GM21390 (cell line): ENCODE measurements around the gene MSI2.

Experiments
- ATAC-seq: cut with Tn5 transposase; IDR thresholded peaks from one replicate; pipeline ENCODE4 v1.9.1; 2021; ENCODE audit not compliant: unreplicated experiment

MSI2 gene

DNA sequence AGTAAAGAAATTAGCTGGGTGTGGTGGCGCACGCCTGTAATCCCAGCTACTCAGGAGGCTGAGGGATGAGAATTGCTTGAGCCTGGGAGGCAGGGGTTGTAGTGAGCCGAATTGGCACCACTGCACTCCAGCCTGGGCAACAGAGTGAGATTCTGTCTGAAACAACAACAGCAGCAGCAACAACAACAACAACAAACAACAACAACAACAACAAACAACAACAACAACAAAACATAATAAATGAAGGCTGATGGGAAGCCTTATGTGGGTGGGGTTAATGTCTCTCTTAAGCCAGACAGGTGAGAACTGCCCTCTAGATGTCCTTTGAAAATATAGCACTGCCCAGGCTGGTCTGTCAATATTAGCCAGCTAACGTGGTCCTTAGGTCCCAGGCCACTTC is 107.3 kb downstream of the MSI2 start:
- no peak for ATAC-seq

- ATAC-seq = no peak
Measured at GRCh38 chr17:57363998-57364643, 107.8 kb downstream of the MSI2 start.

- ATAC-seq = no peak
Measured at GRCh38 chr17:57365420-57365819, 109.1 kb downstream of the MSI2 start.

- ATAC-seq = no peak
Measured at GRCh38 chr17:57366177-57366557, 109.8 kb downstream of the MSI2 start.

GRCh38 chr17:57366558-57367351 is 110.4 kb downstream of the MSI2 start:
- no peak for ATAC-seq

DNA sequence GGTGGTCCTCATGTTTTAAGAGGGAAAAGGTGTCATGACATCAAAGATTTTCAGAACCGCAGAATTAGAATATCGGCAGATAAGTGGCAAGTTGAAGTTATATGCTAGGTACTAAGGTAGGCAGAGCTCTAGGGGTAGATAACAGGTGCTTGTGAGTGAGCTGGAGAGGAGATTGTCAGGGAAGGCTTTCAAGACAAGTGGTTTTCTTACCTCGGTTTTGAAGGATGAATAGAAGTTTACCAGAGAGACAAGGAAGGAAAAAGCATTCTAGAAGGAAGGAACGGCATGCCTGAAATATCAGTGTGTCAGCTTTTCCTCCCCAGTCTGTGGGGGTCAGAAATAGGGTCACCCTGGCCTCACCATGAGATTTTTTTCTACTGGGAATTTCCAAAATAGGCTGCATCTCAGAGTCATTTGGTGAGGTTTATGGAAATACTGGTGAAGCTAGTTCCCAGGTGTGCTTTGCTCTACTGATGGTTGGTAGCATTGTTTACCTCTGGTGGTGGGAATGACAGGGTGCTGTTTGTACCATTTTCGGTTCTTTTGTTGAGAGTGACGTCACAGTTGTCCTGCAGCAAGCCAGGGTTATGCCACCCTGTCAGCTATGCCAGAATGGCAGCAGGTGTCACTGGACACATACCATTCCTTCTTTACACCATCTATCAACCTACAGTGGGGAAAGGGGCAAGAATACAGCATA is 112.5 kb downstream of the MSI2 start:
- peak; percentile 44 for ATAC-seq

- no peak for ATAC-seq
Measured at GRCh38 chr17:57369509-57369945, 113.2 kb downstream of the MSI2 start.

GRCh38 chr17:57370037-57370581 is 113.8 kb downstream of the MSI2 start:
- no peak for ATAC-seq

- no peak for ATAC-seq
Measured at GRCh38 chr17:57370619-57371018, 114.3 kb downstream of the MSI2 start.

GRCh38 chr17:57372156-57372555 is 115.8 kb downstream of the MSI2 start:
- ATAC-seq = no peak

GRCh38 chr17:57373048-57373447 is 116.7 kb downstream of the MSI2 start:
- no peak for ATAC-seq

- ATAC-seq = no peak
Measured at GRCh38 chr17:57373756-57374155, 117.4 kb downstream of the MSI2 start.

- ATAC-seq = no peak
Measured at GRCh38 chr17:57375040-57375769, 118.9 kb downstream of the MSI2 start.

GRCh38 chr17:57375770-57376225 is 119.5 kb downstream of the MSI2 start:
- no peak for ATAC-seq

- ATAC-seq = no peak
Measured at GRCh38 chr17:57377094-57377493, 120.8 kb downstream of the MSI2 start.

DNA sequence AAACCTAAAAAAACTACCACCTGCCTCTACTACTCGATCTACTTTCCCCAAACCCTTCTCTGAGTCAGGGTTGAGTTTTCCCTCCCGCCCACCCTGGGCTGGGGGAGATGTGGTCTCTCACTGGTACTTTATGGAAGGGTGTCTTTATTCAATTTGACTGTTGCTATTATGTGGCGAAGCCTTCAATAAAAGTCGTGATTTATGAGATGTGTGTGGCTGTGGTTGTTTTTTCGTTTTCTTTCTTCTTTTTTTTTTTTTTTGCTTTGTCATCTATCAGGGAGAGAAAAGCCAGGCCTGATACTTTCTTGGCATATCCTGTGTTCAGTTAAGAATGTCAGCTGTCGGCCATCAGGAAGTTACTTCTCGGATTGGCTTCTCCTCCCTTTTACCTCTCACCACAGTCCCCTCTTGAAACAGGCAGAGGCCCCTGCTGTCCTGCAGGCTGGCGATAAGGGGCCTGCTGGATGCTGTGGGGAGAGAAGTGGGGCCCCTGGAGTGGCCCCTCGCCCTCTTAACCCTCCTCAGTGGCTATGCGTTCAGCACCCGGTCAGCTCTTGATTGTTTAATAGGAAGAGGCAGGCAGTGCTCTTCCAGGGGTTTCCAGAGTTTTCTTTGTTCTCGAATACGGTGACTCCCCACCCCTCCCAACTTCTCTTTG is 123.0 kb downstream of the MSI2 start:
- ATAC-seq = no peak

- no peak for ATAC-seq
Measured at GRCh38 chr17:57379895-57380434, 123.6 kb downstream of the MSI2 start.

DNA sequence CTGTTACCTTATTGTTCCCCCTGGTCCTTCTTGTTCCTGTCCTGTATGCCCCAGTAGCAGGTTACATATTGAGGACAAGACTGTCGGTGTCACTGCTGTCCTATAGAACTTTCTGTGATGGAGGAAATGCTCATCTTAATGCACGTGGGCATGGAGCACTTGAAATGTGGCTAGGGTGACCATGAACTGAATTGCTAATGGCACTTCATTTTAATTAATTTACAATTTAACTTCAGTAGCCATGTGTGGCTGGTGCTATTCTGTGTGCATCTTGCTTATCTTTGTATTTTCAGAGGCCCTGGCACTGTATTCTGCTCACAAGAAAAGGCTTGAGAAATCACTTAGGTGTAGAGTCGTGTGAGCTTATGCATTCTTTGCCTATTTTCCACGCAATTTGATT is 125.2 kb downstream of the MSI2 start:
- no peak for ATAC-seq

DNA sequence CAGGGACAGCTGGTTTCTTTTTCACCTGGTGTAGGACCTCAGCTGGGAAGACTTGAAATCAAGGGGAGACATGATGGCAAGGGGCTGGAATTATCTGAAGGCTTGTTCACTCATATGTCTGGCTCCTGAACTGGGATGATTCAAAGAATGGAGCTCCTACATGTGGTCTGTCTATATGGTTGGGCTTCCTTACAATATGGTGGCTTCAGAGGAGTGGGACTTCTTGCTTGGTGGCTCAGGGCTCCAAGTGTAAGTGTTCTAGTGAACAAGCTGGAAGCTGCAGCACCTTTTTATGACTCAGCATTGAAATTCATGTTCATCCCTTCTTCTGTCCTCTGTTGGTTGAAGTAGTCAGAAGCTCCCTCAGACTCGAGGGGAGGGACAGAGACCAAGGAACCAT is 127.9 kb downstream of the MSI2 start:
- ATAC-seq = no peak

DNA sequence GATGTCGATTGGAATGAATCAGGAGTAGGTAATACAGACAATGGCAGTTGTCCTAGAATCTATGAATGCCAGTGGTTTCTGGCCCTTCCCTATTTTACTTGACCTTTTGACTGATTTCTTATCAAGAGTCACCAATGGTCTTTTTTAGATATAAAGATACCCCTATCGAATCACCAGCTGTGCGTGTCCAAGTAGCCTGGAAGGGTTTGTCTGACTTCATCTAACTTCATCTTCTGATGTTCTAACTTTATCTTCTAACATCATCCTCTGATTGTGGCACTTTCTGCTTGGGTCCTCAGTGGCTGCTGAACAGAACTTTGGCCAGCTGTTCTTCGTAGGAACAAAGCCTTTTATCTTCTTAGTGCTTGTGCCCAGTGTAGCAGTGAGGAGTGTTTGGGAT is 129.7 kb downstream of the MSI2 start:
- no peak for ATAC-seq
